CD4-positive, CD25-positive, alpha-beta regulatory T cell (primary cell): Measurements from ENCODE around the gene NUP85. TPM values are rescaled to one million over a fixed set of nuclear protein-coding genes. Genes with fewer than 3 reads are reported as not detected.
"Not testable (repeated sequence)": the region's sequence is repeated elsewhere in the genome, so short reads cannot be mapped to it uniquely, and the experiment has no call there.

ENCODE experiments used
- ATAC-seq, 2 donors: fragments of 150-1000 bp; cut with Tn5 transposase; one replicate each; pipeline ENCODE4 v1.10.0; 2021; ENCODE audit warnings: low read depth in 2 of 2, moderate number of reproducible peaks in 2 of 2, moderate library complexity in 1 of 2
- DNase-seq, 3 donors: peaks; one replicate each; pipeline versions ENCODE4 v3.0.0 to v3.0.0-alpha.2; 2012 to 2022; ENCODE audit warnings: mixed read lengths in 1 of 3
- H3K27ac ChIP-seq: one replicate; pipeline ENCODE4 v1.7.0; 2013; ENCODE audit warnings: mild to moderate bottlenecking, low read length; ENCODE audit not compliant: insufficient read depth, poor library complexity, severe bottlenecking
- H3K27me3 ChIP-seq: one replicate; pipeline ENCODE4 v1.7.0; 2013; ENCODE audit warnings: low read length; ENCODE audit not compliant: control insufficient read depth, insufficient read depth
- H3K36me3 ChIP-seq: one replicate; pipeline ENCODE4 v1.7.0; 2013; ENCODE audit warnings: mild to moderate bottlenecking, low read length, moderate library complexity; ENCODE audit not compliant: control insufficient read depth, insufficient read depth
- H3K4me1 ChIP-seq: 2 replicates; pipeline ENCODE4 v1.7.0; 2013; ENCODE audit warnings: mild to moderate bottlenecking, low read length; ENCODE audit not compliant: insufficient read depth, control insufficient read depth, poor library complexity, severe bottlenecking
- H3K4me3 ChIP-seq: one replicate; pipeline ENCODE4 v1.7.0; 2013; ENCODE audit warnings: low read depth, mild to moderate bottlenecking, low read length, moderate library complexity
- H3K9me3 ChIP-seq, 2 experiments: 1 replicate in 1 of 2; 2 replicates in 1 of 2; pipeline ENCODE4 v1.7.0; 2013; ENCODE audit warnings: low read length in 2 of 2, mild to moderate bottlenecking in 1 of 2, moderate library complexity in 1 of 2; ENCODE audit not compliant: control insufficient read depth in 2 of 2
- H3K27ac Mint-ChIP-seq, 3 donors: one replicate each; pipeline ENCODE4 v1.8.0; 2020 to 2022; ENCODE audit warnings: mild to moderate bottlenecking in 3 of 3, mixed read lengths in 3 of 3, moderate library complexity in 2 of 3
- H3K27me3 Mint-ChIP-seq: one replicate; pipeline ENCODE4 v1.8.0; 2022; ENCODE audit warnings: mild to moderate bottlenecking, mixed read lengths
- H3K36me3 Mint-ChIP-seq: one replicate; pipeline ENCODE4 v1.8.0; 2020; ENCODE audit warnings: mixed read lengths
- H3K4me1 Mint-ChIP-seq, 4 donors: one replicate each; pipeline ENCODE4 v1.8.0; 2020 to 2022; ENCODE audit warnings: mixed read lengths in 4 of 4, mild to moderate bottlenecking in 1 of 4
- H3K4me3 Mint-ChIP-seq, 4 donors: one replicate each; pipeline ENCODE4 v1.8.0; 2020 to 2022; ENCODE audit warnings: mild to moderate bottlenecking in 4 of 4, mixed read lengths in 4 of 4, moderate library complexity in 3 of 4
- H3K9me3 Mint-ChIP-seq, 7 donors: one replicate each; pipeline ENCODE4 v1.8.0; 2020 to 2022; ENCODE audit warnings: mixed read lengths in 7 of 7, mild to moderate bottlenecking in 3 of 7, moderate library complexity in 2 of 7
- polyA plus RNA-seq, 4 donors: library from polyadenylated mRNA; unstranded; fragments of 300-500 nt; fragmentation: Illumina TruSeq; gene quantifications; one replicate each; pipeline ENCODE4 v1.2.3, GENCODE V29; 2021
- total RNA-seq: library from RNA; stranded (reverse); gene quantifications from one replicate; pipeline ENCODE4 v1.2.3, GENCODE V29; 2022

Gene NUP85
- total RNA-seq (79.5 TPM), polyA plus RNA-seq (10 to 100 TPM; 31.1 to 60.7 (median 44.3) TPM)

DNA sequence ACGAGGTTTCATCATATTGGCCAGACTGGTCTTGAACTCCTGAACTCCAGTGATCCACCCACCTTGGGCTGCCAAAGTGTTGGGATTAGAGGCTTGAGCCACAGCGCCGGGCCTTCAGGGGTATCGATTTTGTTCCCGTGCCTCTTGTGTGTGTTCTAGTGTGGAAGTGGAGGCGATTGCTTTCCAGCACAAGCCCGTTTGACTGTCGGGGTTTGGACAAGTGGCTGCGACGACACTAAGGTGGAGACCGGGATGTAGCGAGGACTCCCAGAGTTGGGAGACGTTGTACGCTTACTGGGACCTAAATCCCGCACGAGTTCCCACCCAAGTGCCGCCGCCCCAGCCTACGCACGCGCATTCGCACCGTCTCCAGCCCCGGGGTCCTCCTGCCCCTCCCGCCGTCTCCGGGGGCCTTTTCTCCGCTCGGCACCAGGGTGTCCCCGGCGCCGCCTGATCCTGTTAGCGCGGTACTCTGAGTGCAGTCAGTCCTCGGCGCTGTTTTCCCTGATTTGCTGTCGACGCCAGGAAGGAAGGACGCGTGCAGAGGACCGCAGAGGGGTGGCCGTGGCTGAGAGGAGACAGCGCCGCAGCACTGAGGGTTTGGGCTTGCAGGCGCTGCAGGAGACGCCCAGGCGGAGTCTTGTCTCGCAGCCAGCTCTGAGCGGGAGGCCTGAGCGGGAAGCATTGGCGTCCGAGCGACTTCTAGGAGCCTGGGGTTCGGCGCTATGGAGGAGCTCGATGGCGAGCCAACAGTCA is at the start of gene NUP85:
NUP85 (plus strand) TSS at position 643 of the 756 bp plus-strand sequence; CDS start at position 726, 83 bp downstream.
- peaks cover 12 to 34% (median 22%) of the 10 kb centered on the region in 4 donors for H3K4me1 Mint-ChIP-seq
- H3K27me3 Mint-ChIP-seq: no peaks in the 10 kb centered on the region
- Histone ChIP-seq H3K27me3 (no peaks in the 10 kb centered on the region), H3K27ac (peak within 1 kb of the TSS; percentile 84), H3K4me1 (peaks cover 19% of the 10 kb centered on the region), H3K4me3 (peak within 1 kb of the TSS; percentile 97), H3K9me3 (no peaks in the 10 kb centered on the region), H3K36me3 (peaks cover 20% of the 10 kb centered on the region)
- no peaks in the 10 kb centered on the region for H3K9me3 Mint-ChIP-seq
- peak within 1 kb of the TSS; percentile 95 to 96 (median 96) for H3K4me3 Mint-ChIP-seq
- peak; percentile 88 to 89 for ATAC-seq
- peak within 1 kb of the TSS; percentile 97 to 100 (median 98) for H3K27ac Mint-ChIP-seq
- peaks cover 5% of the 10 kb centered on the region for H3K36me3 Mint-ChIP-seq
- DNase-seq: peak; percentile 87 to 94 (median 93)

DNA sequence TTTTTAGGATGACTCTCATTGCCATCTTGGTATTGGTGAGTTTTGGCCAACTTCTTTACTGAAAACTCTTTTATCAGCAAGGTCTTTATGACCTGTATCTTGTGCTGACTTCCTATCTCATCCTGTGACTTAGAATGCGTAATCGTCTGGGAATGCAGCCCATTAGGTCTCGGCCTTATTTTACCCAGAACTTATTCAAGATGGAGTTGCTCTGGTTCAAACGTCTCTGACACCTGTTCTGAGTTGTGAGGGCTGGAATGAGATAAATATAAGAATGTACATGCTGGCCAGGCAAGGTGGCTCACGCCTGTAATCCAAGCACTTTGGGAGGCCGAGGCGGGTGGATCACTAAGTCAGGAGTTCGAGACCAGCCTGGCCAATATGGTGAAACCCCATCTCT is 47.0 kb upstream of the NUP85 start:
- H3K27me3 ChIP-seq, H3K27ac Mint-ChIP-seq, DNase-seq, H3K36me3 Mint-ChIP-seq, H3K9me3 ChIP-seq, H3K4me3 Mint-ChIP-seq, H3K27me3 Mint-ChIP-seq, H3K36me3 ChIP-seq, H3K9me3 Mint-ChIP-seq, H3K4me3 ChIP-seq, ATAC-seq, H3K27ac ChIP-seq: not testable (repeated sequence)
- peaks cover 0 to 18% (median 8%) of the 10 kb centered on the region in 4 donors for H3K4me1 Mint-ChIP-seq
- H3K4me1 ChIP-seq: peaks cover 14% of the 10 kb centered on the region

DNA sequence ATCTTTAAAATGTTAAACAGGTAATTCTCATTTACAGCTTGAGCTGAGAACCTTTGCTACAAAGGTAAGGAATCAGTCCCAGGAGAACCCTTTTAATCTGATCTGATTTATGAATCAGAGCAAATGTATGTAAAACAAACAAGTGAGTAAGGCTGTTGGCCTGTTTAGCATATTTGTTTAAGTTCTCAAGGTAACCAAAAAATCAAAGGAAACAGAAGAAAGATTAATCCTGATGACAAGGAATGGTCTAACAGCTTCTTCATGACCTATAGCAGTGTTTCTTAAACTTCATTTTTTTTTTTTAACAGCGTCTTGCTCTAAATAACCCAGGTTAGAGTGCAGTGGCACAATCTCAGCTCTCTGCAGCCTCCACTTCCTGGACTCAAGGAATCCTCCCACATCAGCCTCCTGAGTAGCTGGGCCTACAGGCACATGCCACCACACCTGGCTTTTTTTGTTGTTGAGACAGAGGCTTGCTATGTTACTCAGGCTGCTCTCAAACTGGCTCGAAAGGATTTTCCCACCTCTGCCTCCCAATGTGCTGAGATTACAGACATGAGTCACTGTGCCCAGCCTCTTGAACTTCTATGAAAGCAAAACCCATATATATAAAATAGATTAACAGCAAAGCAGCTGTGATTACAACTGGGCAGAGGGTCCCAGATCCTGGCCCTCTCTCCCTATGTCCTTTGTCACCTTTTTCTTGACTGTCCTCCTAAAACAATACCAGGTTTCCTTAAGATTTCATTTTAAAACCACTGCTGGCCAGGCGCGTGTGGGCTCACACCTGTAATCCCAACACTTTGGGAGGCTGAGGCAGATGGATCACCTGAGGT is 46.1 kb upstream of the NUP85 start:
- H3K36me3 Mint-ChIP-seq: no peaks in the 10 kb centered on the region
- DNase-seq (no peak), ATAC-seq (no peak)
- peaks cover 10% of the 10 kb centered on the region for H3K4me1 ChIP-seq
- peak overlapping the region; percentile 29 to 52 (median 42) for H3K27ac Mint-ChIP-seq
- no peaks in the 10 kb centered on the region for H3K27me3 ChIP-seq
- peaks cover 0 to 18% (median 7%) of the 10 kb centered on the region in 4 donors for H3K4me1 Mint-ChIP-seq
- H3K27me3 Mint-ChIP-seq: peaks cover 4% of the 10 kb centered on the region
- no peak overlapping the region for H3K4me3 ChIP-seq
- H3K9me3 Mint-ChIP-seq: no peaks in the 10 kb centered on the region
- no peak overlapping the region for H3K27ac ChIP-seq
- peaks cover 2% of the 10 kb centered on the region for H3K36me3 ChIP-seq
- no peak overlapping the region for H3K4me3 Mint-ChIP-seq
- no peaks in the 10 kb centered on the region for H3K9me3 ChIP-seq

DNA sequence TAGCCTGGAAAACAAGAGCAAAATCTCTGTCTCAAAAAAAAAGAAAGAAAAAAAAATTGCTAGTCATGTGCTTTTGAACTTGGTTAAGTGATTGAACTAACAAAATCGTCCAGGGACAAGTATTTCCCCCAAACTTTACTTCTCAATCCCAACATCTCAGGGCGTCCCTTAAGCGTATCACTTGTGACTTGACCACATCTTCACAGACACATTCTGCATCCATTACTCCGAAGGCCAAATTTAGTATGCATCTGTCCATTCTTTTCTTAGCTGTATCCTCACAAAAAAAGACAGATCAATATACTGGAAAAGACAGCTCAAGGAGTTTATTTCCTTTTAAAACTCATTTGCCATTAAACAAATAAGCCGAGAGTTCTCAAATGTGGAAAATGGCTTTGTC is 45.3 kb upstream of the NUP85 start:
- peaks cover 2% of the 10 kb centered on the region for H3K4me1 ChIP-seq
- H3K9me3 ChIP-seq: no peaks in the 10 kb centered on the region
- Mint-ChIP-seq H3K4me3 (no peak overlapping the region), H3K9me3 (no peaks in the 10 kb centered on the region), H3K27me3 (peaks cover 4% of the 10 kb centered on the region), H3K4me1 (peaks cover 0 to 10% (median 4%) of the 10 kb centered on the region in 4 donors), H3K27ac (peak overlapping the region in 1 of 3 donors; percentile 29), H3K36me3 (no peaks in the 10 kb centered on the region)
- H3K27me3 ChIP-seq: no peaks in the 10 kb centered on the region
- no peak for DNase-seq
- H3K36me3 ChIP-seq: peaks cover 2% of the 10 kb centered on the region
- H3K27ac ChIP-seq: peak overlapping the region; percentile 14
- H3K4me3 ChIP-seq: no peak overlapping the region
- ATAC-seq: no peak

- no peaks in the 10 kb centered on the region for H3K9me3 Mint-ChIP-seq
- ATAC-seq (no peak), DNase-seq (no peak)
- peaks cover 20% of the 10 kb centered on the region for H3K36me3 ChIP-seq
- no peaks in the 10 kb centered on the region for H3K9me3 ChIP-seq
- no peak overlapping the region for H3K4me3 Mint-ChIP-seq
- no peak overlapping the region for H3K27ac ChIP-seq
- no peaks in the 10 kb centered on the region for H3K4me1 ChIP-seq
- peaks cover 9% of the 10 kb centered on the region for H3K36me3 Mint-ChIP-seq
- no peaks in the 10 kb centered on the region for H3K4me1 Mint-ChIP-seq
- H3K27ac Mint-ChIP-seq: no peak overlapping the region
- H3K4me3 ChIP-seq: no peak overlapping the region
- H3K27me3 ChIP-seq: no peaks in the 10 kb centered on the region
- no peaks in the 10 kb centered on the region for H3K27me3 Mint-ChIP-seq
Observed at GRCh38 chr17:75163074-75163473, 42.4 kb upstream of the NUP85 start.

GRCh38 chr17:75164606-75165005 is 40.9 kb upstream of the NUP85 start:
- not testable (repeated sequence) for H3K27ac ChIP-seq, H3K9me3 Mint-ChIP-seq, H3K4me1 Mint-ChIP-seq, H3K27me3 ChIP-seq, DNase-seq, H3K4me3 Mint-ChIP-seq, ATAC-seq, H3K27ac Mint-ChIP-seq, H3K9me3 ChIP-seq, H3K4me3 ChIP-seq, H3K27me3 Mint-ChIP-seq, H3K4me1 ChIP-seq, H3K36me3 Mint-ChIP-seq
- peaks cover 28% of the 10 kb centered on the region for H3K36me3 ChIP-seq

DNA sequence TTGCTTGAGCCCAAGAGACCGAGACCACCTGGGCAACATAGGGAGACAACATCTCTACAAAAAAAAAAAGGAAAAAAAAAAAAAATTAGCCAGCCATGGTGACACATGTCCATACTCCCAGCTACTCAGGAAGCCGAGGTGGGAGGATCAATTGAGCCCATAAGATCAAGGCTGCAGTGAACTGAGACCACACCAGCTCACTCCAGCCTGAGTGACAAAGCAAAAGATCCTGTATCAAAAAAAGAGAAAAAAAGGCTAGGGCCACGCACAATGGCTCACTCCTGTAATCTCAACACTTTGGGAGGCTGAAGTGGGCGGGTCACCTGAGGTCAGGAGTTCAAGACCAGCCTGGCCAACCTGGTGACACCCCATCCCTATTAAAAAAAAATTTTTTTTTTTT is 36.5 kb upstream of the NUP85 start:
- no peak for DNase-seq
- Mint-ChIP-seq H3K27ac (no peak overlapping the region), H3K4me1 (peaks cover 6 to 19% (median 13%) of the 10 kb centered on the region in 4 donors), H3K4me3 (no peak overlapping the region), H3K36me3 (peaks cover 21% of the 10 kb centered on the region), H3K27me3 (no peaks in the 10 kb centered on the region), H3K9me3 (no peaks in the 10 kb centered on the region)
- H3K4me1 ChIP-seq: peaks cover 15% of the 10 kb centered on the region
- ATAC-seq: no peak
- no peaks in the 10 kb centered on the region for H3K9me3 ChIP-seq
- H3K27me3 ChIP-seq: no peaks in the 10 kb centered on the region
- H3K4me3 ChIP-seq: no peak overlapping the region
- peaks cover 40% of the 10 kb centered on the region for H3K36me3 ChIP-seq
- peak overlapping the region; percentile 6 for H3K27ac ChIP-seq
